ENCODE measurements around the gene C14orf132. TPM values are rescaled to one million over a fixed set of nuclear protein-coding genes. Genes with fewer than 3 reads are reported as not detected.

The C14orf132 gene
- total RNA-seq, 1 donor from 2014 or later, result 0.21 TPM

DNA sequence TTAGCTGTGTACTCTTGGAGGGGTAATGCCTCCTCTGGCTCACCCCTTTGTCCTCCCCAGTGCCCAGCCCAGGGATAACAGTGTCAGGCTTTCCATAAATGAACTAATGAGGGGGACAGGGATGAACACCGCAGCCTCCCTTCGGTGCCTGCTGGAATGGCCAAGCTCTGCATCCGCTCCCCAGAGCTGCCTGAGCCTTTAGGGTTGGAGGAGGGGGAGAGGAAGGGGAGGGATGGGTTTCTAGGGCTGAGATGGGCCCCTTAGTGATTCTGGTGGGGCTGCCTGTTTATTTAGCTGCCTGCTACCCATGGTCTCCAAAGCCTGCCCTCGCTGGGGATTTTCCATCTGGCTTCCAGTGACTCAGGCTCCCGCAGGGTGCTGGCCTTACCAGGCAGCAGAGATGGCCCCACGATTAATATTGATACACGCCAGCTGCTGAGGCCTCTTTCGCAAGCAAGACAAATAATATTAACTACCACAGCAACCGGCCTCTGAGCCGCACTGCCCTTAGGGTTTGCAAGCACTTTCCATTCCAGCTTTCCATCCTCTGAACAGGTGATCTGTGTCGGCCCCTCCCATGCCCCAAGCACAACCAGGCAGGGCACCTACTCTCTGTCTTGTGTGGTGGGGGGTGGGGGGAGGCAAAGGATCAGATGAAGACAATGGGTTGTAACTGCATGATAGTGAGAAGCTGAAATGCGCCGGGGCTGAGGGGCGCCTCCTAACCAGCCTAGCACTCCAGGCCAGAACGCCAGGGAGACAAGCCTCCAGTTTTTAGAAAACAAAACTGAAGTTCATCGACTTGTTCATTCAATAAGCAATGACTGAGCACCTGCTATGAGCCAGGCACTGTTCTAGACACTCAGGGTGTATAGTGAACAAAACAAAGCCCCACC lies 56.7 kb downstream of the C14orf132 start:
- Mint-ChIP-seq H3K4me3 (no peak overlapping the region), H3K27ac (no peak overlapping the region), H3K27me3 (ENCODE audit: insufficient read depth) (no peaks in the 10 kb centered on the region), H3K4me1 (ENCODE audit: low read depth) (no peaks in the 10 kb centered on the region), H3K9me3 (no peaks in the 10 kb centered on the region), H3K36me3 (ENCODE audit: low read depth) (no peaks in the 10 kb centered on the region)
- DNase-seq (ENCODE audit: low spot score), result no peak
- intact Hi-C loops (cut with micrococcal nuclease), result no loop called here

DNA sequence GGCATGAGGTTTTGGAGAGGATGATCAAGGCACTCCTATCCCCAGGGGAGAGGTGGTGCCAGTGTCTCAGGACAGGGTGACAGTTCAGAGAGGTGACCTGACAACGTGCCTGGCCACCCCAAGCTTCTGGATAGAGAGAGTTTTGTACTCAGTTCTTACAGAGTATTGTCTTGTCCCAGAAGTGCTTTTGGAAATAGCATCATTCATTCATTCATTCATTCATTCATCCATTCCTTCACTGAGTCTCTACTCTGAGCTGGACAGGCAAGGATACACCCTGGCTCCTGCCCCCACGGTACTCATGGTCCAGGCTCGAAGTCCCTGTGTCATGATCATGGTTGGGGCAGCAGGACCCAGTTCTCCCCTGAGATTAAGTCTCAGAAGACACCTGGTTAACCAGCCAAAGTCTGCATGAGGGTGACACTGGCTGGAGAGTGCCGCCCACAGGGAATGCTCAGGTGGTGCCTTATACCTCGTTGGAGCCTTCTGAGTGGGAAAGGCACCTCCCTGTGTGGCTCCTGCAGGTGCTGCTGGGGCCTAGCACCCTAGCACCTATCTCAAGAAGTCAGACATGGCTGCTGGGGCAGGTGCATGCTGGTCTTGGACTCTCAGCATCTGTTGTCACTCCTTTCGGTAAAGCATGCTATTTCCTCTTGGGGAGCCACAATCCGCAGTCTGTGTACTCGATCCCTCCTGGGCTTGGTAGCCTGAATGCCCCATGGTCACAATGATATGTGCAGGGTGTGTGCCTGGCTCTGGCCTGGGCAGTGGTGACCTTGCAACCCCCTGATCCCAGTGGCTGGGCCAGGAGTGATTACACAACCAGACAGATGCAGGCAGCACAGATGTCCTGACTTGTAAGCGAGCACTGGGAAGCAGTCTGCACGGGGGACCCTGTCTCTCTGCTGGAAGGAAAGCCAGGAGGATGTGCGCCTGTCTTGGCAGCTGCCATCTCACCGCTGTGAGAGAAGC lies 57.8 kb downstream of the C14orf132 start:
- Mint-ChIP-seq H3K27me3 (ENCODE audit: insufficient read depth) (no peaks in the 10 kb centered on the region), H3K36me3 (ENCODE audit: low read depth) (no peaks in the 10 kb centered on the region), H3K4me3 (no peak overlapping the region), H3K9me3 (no peaks in the 10 kb centered on the region), H3K27ac (no peak overlapping the region), H3K4me1 (ENCODE audit: low read depth) (no peaks in the 10 kb centered on the region)
- intact Hi-C loops (cut with micrococcal nuclease), result no loop called here
- no peak for DNase-seq (ENCODE audit: low spot score)

DNA sequence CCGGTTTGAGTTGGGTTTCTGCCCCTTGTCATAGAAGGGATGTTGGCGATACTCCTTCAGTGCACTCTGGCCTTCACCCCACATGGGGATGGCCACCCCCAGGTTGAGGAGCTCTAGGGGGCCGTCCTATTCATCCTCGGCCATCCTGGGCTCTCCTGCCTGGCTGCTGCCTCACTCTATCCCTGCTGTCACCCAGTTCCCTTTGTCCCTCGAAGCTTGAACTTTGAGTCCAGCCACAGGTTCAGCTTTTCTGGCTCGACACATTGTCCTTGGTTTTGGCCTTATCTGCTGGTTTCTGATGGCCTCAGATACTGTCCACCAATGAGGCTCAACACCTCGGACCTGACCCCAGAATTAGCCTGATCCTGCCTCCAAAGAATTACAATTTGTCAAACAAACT lies 58.6 kb downstream of the C14orf132 start:
- no peaks in the 10 kb centered on the region for H3K27me3 Mint-ChIP-seq (ENCODE audit: insufficient read depth)
- no peaks in the 10 kb centered on the region for H3K4me1 Mint-ChIP-seq (ENCODE audit: low read depth)
- no peak overlapping the region for H3K27ac Mint-ChIP-seq
- H3K9me3 Mint-ChIP-seq, result no peaks in the 10 kb centered on the region
- no peaks in the 10 kb centered on the region for H3K36me3 Mint-ChIP-seq (ENCODE audit: low read depth)
- DNase-seq (ENCODE audit: low spot score), result no peak
- intact Hi-C loops (cut with micrococcal nuclease), result no loop called here
- H3K4me3 Mint-ChIP-seq, result no peak overlapping the region

DNA sequence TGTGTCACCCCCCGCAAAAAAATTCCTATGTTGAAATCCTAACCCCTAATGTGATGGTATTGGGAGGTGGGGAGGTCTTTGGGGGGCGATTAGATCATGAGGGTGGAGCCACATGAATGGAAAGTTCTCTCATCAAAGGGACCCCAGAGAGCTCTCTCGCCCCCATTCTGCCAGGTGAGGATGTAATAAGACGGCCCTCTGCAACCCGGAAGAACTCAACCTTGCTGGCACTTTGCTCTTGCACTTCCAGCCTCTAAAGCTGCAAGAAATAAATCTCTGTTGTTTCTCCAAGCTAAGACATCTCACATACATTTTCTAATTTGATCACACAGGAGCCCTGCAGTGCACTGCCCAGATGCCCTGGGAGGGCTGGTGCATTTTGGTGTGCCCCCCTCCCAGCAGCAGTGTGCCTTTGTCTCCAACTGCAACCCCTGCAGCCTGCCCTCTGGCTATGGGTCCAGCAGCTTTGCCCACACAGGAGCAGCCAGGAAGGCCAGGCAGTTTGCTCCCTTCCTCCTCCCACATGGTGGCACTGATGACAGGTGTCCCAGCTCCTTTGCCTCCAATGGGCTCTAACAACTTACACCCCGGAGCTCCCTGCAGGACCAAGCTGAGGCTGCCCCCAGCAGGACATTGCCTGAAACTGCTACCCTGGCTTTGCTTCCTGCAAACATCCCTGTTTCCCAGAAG lies 59.3 kb downstream of the C14orf132 start:
- DNase-seq (ENCODE audit: low spot score), result no peak
- Mint-ChIP-seq H3K27ac (no peak overlapping the region), H3K36me3 (ENCODE audit: low read depth) (no peaks in the 10 kb centered on the region), H3K9me3 (no peaks in the 10 kb centered on the region), H3K4me3 (no peak overlapping the region), H3K4me1 (ENCODE audit: low read depth) (no peaks in the 10 kb centered on the region), H3K27me3 (ENCODE audit: insufficient read depth) (no peaks in the 10 kb centered on the region)
- intact Hi-C loops (cut with micrococcal nuclease), result no loop called here

DNA sequence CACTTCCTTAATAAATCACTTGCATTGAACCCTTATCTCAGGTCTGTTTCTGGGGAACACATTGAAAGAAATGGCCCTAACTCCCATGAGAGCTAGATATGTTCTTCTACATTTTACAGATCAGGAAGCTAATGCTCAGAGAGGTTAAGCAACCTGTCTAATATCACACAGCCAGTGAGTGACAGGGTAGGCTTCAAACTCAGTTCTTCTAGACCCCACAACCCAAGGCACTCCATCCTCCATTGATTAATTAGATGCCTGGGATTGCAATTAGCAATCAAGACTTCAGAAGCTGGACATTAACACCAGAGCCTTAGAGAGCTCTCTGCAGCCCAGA lies 59.8 kb downstream of the C14orf132 start:
- Mint-ChIP-seq H3K27me3 (ENCODE audit: insufficient read depth) (no peaks in the 10 kb centered on the region), H3K27ac (no peak overlapping the region), H3K36me3 (ENCODE audit: low read depth) (no peaks in the 10 kb centered on the region), H3K4me3 (no peak overlapping the region), H3K9me3 (no peaks in the 10 kb centered on the region), H3K4me1 (ENCODE audit: low read depth) (no peaks in the 10 kb centered on the region)
- no peak for DNase-seq (ENCODE audit: low spot score)
- intact Hi-C loops (cut with micrococcal nuclease), result no loop called here

DNA sequence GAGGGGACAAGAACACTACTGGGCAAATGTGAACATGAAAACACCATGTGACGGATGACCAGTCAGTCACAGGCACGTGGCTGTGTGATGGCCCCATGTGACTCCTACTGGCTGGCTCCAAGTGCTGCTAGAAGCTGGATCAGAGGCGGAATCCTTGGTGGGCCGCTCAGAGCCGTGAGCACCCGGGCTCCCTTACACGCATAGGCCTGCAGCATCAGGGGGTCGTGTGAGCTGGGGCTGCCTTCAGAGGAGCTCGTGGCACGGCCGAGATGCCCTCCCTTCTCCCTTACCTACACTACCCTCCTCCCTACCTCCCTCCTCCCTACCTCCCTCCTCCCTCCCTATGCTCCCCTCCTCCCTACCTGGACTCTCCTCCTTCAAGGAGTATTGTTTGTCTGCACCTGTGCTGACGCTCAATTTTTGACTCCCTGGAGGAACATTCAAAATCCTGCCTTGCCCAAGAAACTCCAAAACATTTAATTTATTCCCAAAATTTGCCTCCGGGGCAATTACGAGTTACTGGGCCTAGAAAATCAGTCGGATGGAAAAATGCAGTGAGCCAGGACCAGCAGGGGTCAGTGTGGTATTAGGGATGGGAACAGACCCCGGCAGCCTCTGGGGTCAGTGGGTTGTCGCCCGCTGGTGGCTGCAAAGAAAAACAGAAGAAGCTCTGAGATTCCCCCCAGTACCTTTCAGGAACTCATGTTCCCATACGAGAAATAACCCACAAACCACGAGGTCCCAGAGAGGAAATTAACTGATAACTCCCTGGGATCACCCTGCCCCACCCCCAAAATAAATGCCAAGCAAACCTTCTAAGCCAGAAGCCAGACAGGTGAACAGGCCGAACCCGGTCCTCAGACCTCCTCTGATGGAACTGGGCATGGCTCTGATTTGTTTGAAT lies 61.3 kb downstream of the C14orf132 start:
- Mint-ChIP-seq H3K4me1 (ENCODE audit: low read depth) (no peaks in the 10 kb centered on the region), H3K4me3 (no peak overlapping the region), H3K27ac (no peak overlapping the region)

DNA sequence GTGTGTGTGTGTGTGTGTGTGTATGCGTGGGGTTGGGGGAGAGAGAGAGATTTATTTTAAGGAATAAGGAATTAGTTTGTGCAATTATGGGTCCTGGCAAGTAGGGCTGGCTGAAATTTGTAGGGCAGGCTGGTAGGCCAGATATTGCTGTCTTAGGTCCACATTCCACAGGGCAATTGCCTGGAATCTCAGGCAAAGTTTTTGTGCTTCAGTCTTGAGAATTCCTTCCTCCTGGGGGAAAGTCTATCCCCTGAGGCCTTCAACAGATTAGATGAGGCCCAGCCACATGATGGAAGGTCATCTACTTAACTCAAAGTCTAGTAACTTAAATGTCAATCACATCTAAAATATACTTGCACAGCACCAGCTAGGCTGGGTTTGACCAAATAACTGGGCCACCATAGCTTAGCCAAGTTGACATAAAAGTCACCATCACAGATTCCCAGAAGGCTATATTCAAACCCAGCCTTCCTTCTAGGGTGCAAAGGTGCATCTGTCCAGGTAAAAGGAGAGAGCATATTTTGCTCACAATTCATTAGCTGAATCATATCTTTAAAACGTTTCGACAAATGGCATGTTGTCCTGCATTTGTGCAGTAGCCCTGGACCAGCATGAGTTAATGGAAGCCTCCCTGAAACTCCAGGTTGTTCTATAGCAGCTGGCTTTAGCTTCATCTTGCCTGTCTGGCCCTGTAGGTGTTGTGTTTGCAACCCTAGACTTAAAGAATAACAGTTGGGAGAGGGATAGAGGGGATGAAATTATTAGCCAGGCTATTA lies 63.1 kb downstream of the C14orf132 start:
- no peaks in the 10 kb centered on the region for H3K4me1 Mint-ChIP-seq (ENCODE audit: low read depth)
- intact Hi-C loops (cut with micrococcal nuclease), result loop anchor here (5.0 kb wide), 1 partner anchor 530 kb away; no protein-coding TSS in a partner anchor

More for the DNA sequence above, 61.3 kb downstream of the C14orf132 start:
- no peaks in the 10 kb centered on the region for H3K27me3 Mint-ChIP-seq (ENCODE audit: insufficient read depth)
- H3K9me3 Mint-ChIP-seq, result no peaks in the 10 kb centered on the region
- no peaks in the 10 kb centered on the region for H3K36me3 Mint-ChIP-seq (ENCODE audit: low read depth)
- intact Hi-C loops (cut with micrococcal nuclease), result loop anchor here (1.0 to 5.0 kb wide), 3 partner anchors 175 to 532 kb away; no protein-coding TSS in a partner anchor
- peak; percentile 4 for DNase-seq (ENCODE audit: low spot score)

DNA sequence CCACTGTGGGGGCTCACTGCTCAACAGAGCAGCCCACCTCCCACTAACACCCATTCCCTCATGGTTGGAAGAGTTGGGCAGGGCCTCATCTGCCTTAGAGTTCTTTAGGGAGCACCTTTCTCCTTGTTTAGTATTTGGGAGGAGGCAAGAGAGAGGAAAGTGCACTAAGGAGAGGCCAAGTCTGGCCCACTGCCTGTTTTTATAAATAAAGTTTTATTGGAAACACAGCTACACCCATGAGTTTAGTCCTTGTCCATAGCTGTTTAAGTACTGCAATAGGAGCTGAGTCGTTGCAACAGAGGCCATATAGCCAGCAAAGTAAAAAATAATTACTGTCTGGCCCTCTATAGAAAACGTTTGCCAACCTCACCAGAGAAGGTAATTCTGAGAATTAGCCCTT lies 63.9 kb downstream of the C14orf132 start:
- H3K27me3 Mint-ChIP-seq (ENCODE audit: insufficient read depth), result no peaks in the 10 kb centered on the region
- no peak for DNase-seq (ENCODE audit: low spot score)
- H3K9me3 Mint-ChIP-seq, result no peaks in the 10 kb centered on the region
- no peaks in the 10 kb centered on the region for H3K4me1 Mint-ChIP-seq (ENCODE audit: low read depth)
- no peak overlapping the region for H3K4me3 Mint-ChIP-seq
- no peak overlapping the region for H3K27ac Mint-ChIP-seq
- intact Hi-C loops (cut with micrococcal nuclease), result loop anchor here (5.0 kb wide), 1 partner anchor 529 kb away; no protein-coding TSS in a partner anchor
- H3K36me3 Mint-ChIP-seq (ENCODE audit: low read depth), result no peaks in the 10 kb centered on the region

More for the DNA sequence above, 63.1 kb downstream of the C14orf132 start:
- Mint-ChIP-seq H3K4me3 (no peak overlapping the region), H3K36me3 (ENCODE audit: low read depth) (no peaks in the 10 kb centered on the region), H3K9me3 (no peaks in the 10 kb centered on the region), H3K27me3 (ENCODE audit: insufficient read depth) (no peaks in the 10 kb centered on the region), H3K27ac (no peak overlapping the region)
- no peak for DNase-seq (ENCODE audit: low spot score)

DNA sequence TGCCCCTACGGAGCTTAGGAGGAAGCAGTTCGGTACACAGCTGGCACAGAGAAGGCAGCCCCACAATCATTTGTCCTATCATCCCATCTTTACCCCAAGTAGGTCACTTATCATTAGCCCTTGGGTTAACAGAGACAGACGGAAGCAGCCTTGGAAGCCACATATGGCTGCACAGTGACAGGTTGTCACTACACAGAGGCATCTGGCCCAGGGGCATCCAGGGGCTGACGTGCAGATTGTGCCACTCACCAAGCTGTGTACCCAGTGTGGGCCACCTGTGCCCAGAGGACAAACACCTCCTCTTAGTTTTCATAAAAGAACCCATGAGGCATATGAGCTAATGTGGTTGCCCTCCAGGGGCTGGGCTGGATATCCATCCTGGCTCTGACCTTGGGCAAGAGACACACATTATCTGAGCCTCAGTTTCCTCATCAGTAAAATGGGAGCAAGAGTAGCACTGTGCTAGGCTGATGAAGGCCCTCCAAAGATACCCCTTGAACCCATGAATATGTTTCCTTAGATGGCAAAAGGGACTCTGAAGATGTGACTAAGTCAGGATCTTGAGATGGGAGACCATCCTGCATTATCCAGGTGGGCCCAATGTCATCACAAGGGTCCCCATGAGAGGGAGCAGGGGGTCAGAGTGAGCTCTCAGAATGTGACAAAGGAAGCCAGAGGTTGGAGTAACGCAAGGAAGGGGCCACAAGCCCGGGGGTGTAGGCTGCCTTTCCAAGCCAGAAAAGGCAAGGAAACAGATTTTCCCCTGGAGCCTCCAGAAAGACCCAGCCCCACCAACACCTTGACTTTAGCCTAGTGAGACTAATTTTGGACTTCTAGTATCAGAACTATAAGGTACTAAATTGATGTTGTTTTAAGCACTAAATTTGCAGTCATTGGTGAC lies 64.6 kb downstream of the C14orf132 start:
- no peak for DNase-seq (ENCODE audit: low spot score)
- H3K4me3 Mint-ChIP-seq, result no peak overlapping the region
- no peaks in the 10 kb centered on the region for H3K9me3 Mint-ChIP-seq
- H3K27me3 Mint-ChIP-seq (ENCODE audit: insufficient read depth), result no peaks in the 10 kb centered on the region
- H3K36me3 Mint-ChIP-seq (ENCODE audit: low read depth), result no peaks in the 10 kb centered on the region
- no peaks in the 10 kb centered on the region for H3K4me1 Mint-ChIP-seq (ENCODE audit: low read depth)
- intact Hi-C loops (cut with micrococcal nuclease), result loop anchor here (5.0 kb wide), 1 partner anchor 528 kb away; no protein-coding TSS in a partner anchor
- no peak overlapping the region for H3K27ac Mint-ChIP-seq

DNA sequence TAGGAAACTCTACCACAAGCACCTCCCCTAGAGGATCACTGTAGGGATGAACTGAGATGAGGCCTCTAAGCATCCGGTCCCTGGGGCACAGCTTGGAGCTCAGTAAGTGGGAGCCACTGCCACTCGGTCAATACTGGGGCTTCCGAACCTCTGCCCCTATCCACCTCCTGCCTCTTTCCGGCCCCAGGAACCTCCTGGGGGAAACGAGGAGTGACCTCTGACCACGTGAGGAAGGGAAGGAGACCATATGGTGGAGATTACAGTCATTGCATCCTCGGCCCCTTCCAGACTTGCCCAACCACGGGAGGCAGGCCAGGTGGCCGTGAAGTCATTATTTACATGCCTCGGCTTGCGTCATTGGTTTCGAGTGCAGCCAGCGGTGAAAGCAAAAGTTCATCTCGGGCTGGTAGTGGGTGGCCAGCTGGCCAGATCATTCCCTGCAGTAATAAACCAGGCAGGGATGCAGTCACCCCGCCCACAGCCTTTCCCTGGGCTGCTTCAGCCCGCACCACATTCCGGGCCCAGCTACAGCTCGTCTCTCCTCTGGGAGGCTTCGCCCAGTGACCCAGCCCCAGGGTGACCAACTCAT lies 65.4 kb downstream of the C14orf132 start:
- H3K27me3 Mint-ChIP-seq (ENCODE audit: insufficient read depth), result no peaks in the 10 kb centered on the region
- intact Hi-C loops (cut with micrococcal nuclease), result loop anchor here (5.0 kb wide), 1 partner anchor 528 kb away; no protein-coding TSS in a partner anchor
- no peaks in the 10 kb centered on the region for H3K9me3 Mint-ChIP-seq
- H3K36me3 Mint-ChIP-seq (ENCODE audit: low read depth), result no peaks in the 10 kb centered on the region
- no peak overlapping the region for H3K27ac Mint-ChIP-seq
- H3K4me3 Mint-ChIP-seq, result no peak overlapping the region
- no peaks in the 10 kb centered on the region for H3K4me1 Mint-ChIP-seq (ENCODE audit: low read depth)
- DNase-seq (ENCODE audit: low spot score), result no peak
